NCI-H345 (cell line): ENCODE data around the gene SELE.

Experiments
- DNase-seq: peaks from one replicate; lab custom pipeline; 2025; lab: John Stamatoyannopoulos, UW

SELE gene

GRCh38 chr1:169733924-169734323 lies at the start of gene SELE:
Gene SELE, minus strand, starts transcription at chr1:169734079. Its CDS starts 467 bp downstream, at chr1:169733612.
- no peak for DNase-seq

GRCh38 chr1:169782596-169782995 lies 48.7 kb upstream of the SELE start:
- DNase-seq, result no peak

- DNase-seq, result no peak
Observed at GRCh38 chr1:169779970-169780369, 46.1 kb upstream of the SELE start.

- no peak for DNase-seq
Observed at GRCh38 chr1:169779150-169779549, 45.3 kb upstream of the SELE start.

GRCh38 chr1:169776440-169776839 lies 42.6 kb upstream of the SELE start:
- DNase-seq, result no peak

GRCh38 chr1:169768161-169768560 lies 34.3 kb upstream of the SELE start:
- DNase-seq, result no peak

GRCh38 chr1:169765580-169766331 lies 31.9 kb upstream of the SELE start:
- no peak for DNase-seq

GRCh38 chr1:169764919-169765318 lies 31.0 kb upstream of the SELE start:
- DNase-seq, result no peak

GRCh38 chr1:169762699-169763098 lies 28.8 kb upstream of the SELE start:
- DNase-seq, result no peak

GRCh38 chr1:169759038-169759437 lies 25.2 kb upstream of the SELE start:
- DNase-seq, result no peak

- no peak for DNase-seq
Observed at GRCh38 chr1:169753549-169753948, 19.7 kb upstream of the SELE start.

GRCh38 chr1:169750041-169750440 lies 16.2 kb upstream of the SELE start:
- DNase-seq, result no peak

GRCh38 chr1:169746550-169746949 lies 12.7 kb upstream of the SELE start:
- no peak for DNase-seq

GRCh38 chr1:169745015-169745861 lies 11.4 kb upstream of the SELE start:
- DNase-seq, result no peak

GRCh38 chr1:169741666-169742394 lies 8.0 kb upstream of the SELE start:
- DNase-seq, result no peak

- DNase-seq, result no peak
Observed at GRCh38 chr1:169739980-169740379, 6.1 kb upstream of the SELE start.

GRCh38 chr1:169731446-169731845 lies 2.4 kb downstream of the SELE start:
- DNase-seq, result no peak

- DNase-seq, result no peak
Observed at GRCh38 chr1:169729991-169730390, 3.9 kb downstream of the SELE start.

GRCh38 chr1:169727307-169727706 lies 6.6 kb downstream of the SELE start:
- DNase-seq, result no peak

- DNase-seq, result no peak
Observed at GRCh38 chr1:169726851-169727250, 7.0 kb downstream of the SELE start.

- DNase-seq, result no peak
Observed at GRCh38 chr1:169725930-169726329, 7.9 kb downstream of the SELE start.

- DNase-seq, result no peak
Observed at GRCh38 chr1:169724168-169724567, 9.7 kb downstream of the SELE start.

GRCh38 chr1:169723763-169724162 lies 10.1 kb downstream of the SELE start:
- no peak for DNase-seq
